Left hindlimb (tissue), 1 donor: ENCODE results near the gene ZNF532.

Experiments used
- DNase-seq: peaks from one replicate; pipeline ENCODE4 v3.0.0-alpha.2; 2018

ZNF532 gene

DNA sequence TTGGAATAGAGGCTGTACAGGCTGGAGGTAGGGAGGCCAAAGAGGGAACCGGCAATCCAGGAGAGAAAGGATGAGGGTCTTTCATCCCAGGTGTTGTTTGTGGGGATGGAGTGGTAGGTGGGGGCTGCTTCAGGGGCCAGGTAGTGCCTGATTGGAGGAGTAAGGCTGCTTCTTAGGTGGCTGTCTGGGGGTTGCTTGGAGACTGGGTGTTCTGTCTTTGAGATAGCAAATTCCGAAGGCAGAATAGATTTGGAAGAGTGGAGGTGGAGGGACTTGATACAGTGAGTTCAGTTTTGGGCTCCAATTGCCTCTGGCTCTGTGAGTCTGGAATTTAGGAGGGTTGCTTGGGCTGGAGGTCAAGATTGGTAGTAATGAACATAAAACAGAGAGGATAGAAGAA lies 5.9 kb downstream of the ZNF532 start:
- no peak for DNase-seq

DNA sequence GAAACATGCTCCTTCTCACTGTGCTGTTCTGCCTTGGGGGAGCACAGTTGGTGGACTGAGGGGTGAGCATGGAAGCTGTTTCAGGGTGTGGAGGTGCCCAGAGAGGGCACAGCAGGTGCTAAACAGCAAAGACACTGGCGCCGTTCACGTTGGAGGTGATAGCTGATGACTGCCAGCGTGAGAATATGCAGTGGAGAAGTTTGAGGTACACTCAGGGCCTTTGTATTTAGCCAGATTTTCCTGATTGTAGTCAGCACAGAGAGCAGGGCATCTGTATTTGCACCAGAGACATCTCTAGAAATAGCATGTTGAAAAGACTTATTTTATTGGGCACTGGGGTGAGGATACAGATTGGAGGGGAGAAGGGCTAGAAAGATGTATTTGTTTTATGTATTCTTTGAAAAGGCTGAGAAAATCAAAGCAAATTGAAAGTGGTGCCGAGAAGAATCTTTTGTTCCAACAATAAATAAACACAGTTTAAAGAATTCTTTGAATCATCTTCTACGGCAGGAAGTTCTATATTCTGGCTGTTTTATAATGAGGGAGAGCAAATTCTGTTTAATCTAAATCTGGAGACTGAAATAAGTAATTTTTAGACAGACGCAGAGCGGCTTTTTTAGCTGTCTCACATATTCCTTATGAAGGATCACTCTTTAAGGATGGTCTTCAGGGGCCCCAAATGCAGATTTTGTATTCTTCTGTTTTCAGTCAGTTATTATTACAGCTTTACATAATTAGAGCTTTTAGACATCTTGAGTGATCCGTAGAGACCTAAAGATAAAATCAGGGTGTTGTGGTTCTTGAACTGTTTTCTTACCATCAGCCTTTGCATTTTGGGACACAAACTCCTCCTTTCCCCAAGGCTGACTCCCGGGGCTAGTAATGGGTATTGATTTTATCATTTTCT lies 7.1 kb downstream of the ZNF532 start:
- DNase-seq, result no peak

GRCh38 chr18:58878640-58879039 lies 14.0 kb downstream of the ZNF532 start:
- no peak for DNase-seq

GRCh38 chr18:58881477-58881876 lies 16.8 kb downstream of the ZNF532 start:
- no peak for DNase-seq

- DNase-seq, result no peak
These were observed 17.4 kb downstream of the ZNF532 start for GRCh38 chr18:58882044-58882443.

GRCh38 chr18:58882686-58883085 lies 18.0 kb downstream of the ZNF532 start:
- DNase-seq, result no peak

GRCh38 chr18:58884680-58885079 lies 20.0 kb downstream of the ZNF532 start:
- no peak for DNase-seq

DNA sequence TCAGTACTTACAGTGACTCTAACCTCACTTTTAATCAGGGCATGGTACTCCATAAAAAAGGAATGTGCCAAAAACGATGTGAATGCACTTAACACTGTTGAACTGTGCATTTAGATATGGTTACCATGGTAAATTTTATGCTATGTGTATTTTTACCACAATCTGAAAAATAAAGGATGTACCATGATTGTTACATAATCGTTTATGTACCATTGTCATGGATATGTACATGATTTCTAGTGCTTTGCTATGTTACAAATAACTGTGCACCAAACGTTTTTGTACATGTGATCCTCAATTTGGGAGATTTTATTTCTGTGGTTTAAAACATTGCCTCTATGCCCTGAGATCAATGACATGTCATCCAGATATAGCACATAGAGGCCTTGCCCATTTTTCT lies 21.8 kb downstream of the ZNF532 start:
- no peak for DNase-seq

DNA sequence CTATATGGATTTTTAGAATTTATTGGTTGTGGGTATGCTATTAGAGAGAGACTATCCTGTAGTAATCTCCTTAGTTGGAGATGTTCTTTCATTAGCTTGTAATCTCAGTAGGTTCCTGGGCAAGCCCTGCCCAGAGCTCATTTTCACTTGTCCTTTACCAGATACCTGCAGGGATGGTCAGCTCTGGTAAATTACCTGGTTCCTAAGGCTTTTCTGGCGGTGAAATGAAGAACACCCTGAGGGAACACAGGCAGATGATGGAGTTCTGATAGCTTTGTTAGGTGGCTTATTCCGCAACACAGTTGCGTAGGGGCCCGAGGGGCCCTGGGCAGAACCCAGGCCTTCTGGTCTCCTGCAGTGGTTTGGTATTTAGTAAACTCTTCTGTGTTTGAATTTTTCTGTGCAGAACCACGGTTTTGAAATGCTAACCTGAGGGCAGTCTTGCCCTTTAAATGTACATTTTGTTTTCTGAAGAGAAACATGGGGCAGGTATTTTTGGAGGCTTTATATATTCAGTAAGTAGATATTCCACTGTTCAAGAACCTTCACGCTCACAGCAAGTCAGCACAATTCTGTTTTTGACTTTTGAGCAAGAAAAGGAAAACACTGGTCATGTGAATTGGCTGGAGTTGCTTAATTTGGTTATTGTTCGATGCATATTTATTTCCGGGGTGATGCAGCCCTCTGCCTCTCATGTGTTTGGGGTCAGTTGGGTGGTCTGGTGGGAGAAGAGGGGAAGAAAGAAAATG lies 22.4 kb downstream of the ZNF532 start:
- DNase-seq, result no peak

DNA sequence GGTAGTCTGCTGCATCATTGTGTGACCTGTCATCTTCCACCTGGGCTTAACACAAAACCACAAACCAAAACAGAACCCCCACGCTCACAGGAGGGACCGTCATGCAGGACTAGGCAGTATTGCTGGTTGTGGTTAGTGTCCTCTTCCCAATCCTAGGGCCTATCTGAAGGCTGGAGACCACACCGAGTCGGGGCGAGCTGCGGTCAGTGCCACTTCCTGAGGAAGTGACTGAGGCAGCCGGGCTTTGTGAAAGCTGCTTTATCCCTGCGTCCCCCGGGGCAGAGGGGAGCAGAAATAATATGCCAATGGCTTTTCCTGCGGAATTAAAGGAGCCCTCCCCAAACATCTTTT lies 22.9 kb downstream of the ZNF532 start:
- peak; percentile 72 for DNase-seq

DNA sequence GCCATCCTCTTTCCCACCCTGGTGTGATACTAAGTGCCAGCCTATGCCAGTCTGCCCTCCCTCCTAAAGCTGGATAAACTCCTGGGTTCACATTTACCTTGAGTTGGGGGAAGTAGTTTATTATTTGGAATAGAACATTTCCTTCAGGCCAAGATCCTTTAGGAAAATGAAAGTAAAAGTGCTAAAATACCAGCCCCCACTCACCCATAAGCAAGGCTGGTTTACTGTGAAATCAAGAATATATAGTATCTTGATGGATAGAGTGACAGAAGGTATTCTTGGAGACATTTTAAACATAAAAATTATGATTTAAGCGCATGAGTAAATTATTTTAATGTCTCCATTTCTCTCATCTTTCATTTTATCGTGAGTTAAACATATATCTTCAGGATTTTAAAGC lies 27.1 kb downstream of the ZNF532 start:
- DNase-seq, result no peak

- no peak for DNase-seq
These were observed 27.8 kb downstream of the ZNF532 start for GRCh38 chr18:58892488-58892887.

DNA sequence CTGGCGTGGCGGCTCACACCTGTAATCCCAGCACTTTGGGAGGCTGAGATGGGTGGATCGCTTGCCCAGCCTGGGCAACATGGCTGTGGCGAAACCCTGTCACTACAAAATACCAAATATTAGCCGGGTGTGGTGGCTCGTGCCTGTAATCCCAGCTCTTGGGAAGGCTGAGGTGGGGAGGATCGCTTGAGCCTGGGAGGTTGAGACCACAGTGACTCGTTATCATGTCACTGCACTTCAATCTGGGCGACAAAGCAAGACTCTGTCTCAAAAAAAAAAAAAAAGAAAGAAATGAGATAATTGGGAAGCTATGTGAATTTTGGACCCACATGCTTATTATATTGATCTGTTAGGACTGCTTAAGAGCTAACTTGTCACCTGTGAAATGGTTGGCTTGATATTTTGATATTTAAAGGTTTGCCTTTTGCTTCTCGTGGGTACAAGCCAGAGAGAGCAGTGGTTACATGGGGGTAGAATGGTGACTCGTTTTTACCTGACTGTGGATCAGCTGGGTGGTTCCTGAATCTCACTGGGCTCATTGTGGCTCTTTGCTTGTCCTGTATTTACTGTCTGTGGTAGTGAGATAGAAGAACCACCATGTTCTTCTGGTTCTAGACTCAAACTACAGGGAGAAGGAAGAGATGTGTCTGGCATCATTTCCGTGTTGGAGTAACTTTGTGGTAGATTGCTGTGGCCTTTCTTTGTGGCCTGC lies 28.9 kb downstream of the ZNF532 start:
- DNase-seq, result no peak

DNA sequence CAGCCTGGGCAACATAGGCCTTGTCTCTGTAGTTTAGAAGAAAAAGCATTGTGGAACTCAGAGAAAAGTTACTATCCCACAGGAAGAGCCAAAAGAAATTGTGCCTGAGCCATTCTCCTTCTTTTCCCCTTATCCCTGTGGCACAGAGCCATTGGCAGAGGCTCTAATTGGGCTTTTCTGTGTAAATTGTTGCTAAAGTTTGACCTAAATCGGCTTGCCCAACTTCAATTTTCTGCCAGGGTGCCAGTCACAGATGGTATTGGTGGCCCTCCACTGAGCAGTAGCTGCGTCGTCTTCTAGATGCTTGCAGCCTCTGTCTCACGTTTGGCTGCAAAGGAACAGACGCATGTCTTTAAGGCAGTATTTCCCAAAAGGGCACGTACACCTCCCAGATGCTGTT lies 30.3 kb downstream of the ZNF532 start:
- DNase-seq, result no peak

GRCh38 chr18:58895385-58895784 lies 30.7 kb downstream of the ZNF532 start:
- DNase-seq, result no peak

DNA sequence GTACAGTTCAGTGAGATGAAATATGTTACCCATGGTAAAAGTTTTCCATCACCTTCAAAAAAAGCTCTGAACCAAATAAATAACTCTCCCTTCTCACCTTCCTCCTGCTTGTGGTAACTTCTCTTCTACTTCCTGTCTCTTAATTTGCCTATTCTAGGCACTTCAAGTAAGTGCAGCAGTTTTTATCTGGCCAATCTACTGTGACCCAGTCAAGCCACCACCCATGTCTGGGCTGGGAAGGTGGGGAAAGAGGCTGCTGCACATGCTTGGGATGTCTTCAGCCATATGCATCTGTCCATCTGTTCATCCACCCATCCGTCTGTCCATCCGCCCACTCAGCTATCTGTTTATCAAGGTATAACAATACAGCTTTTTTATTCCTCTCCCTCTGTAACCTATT lies 31.6 kb downstream of the ZNF532 start:
- DNase-seq, result no peak

- DNase-seq, result no peak
These were observed 32.2 kb downstream of the ZNF532 start for GRCh38 chr18:58896734-58897508.

- DNase-seq, result no peak
These were observed 33.5 kb downstream of the ZNF532 start for GRCh38 chr18:58898010-58898799.

DNA sequence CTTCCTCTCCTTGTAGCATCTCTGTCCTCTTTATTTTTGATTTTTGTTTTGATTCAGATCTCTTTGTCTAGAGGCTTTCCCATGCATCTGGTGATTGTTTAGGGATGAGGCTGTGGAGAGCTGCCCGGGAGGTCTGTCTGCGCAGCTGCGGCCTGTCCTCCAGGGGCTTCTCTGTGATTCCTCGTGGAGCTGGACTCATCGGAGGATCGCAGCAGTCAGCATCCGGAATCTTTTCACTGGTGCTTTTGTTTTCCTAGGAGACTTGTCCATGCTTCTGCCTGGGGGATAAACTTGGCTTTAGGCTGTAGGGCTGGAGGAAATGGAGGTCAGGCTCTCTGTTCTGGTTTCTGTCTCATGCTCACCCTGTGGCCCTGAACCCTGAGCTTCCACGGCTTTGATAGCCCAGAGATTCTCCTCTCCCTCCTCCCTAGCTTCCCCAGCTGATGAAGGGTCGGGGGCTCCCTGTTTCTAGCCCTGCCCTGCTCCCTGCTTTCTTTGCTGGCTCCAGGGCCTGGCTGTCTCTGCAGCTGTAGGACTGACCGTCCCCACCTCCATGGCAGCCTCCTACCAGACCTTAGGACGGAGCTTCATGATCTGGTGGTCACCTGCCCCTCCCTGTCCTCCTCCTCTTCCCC lies 35.5 kb downstream of the ZNF532 start:
- DNase-seq, result no peak

DNA sequence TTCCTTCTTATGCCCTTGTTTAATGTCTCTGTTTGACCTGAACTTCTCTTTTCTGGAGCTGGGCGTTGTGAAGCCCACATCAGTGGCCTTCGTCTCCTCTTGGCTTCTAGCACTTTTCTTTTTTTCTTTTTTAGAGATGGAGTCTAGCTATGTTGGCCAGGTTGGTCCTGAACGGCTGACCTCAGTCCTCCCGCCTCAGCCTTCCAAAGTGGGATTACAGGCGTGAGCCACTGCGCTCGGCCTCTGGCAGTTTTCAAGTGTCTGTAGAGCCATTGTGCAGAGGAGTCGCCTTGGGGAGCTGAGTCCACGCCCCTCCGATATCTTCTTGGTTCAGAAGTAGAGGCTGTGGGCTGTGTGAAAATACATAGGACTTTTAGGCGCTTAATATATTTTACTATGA lies 36.5 kb downstream of the ZNF532 start:
- DNase-seq, result no peak

GRCh38 chr18:58901783-58902182 lies 37.1 kb downstream of the ZNF532 start:
- no peak for DNase-seq

GRCh38 chr18:58902961-58903360 lies 38.3 kb downstream of the ZNF532 start:
- no peak for DNase-seq
